ENCODE results near the gene NXPE3.
A peak's percentile ranks its signal among the peaks of the same experiment; 100 is the strongest.

Gene NXPE3

GRCh38 chr3:101802179-101802578 is 23.2 kb downstream of the NXPE3 start:
- no peak for DNase-seq (ENCODE audit: low read depth in 3 of 3, low spot score in 1 of 3)

GRCh38 chr3:101803173-101803782 is 24.3 kb downstream of the NXPE3 start:
- peak in 1 of 3 donors; percentile 13 for DNase-seq (ENCODE audit: low read depth in 3 of 3, low spot score in 1 of 3)

- DNase-seq (ENCODE audit: low read depth in 3 of 3, low spot score in 1 of 3), result no peak
Measured at GRCh38 chr3:101803939-101804338, 24.9 kb downstream of the NXPE3 start.

GRCh38 chr3:101806491-101806890 is 27.5 kb downstream of the NXPE3 start:
- DNase-seq (ENCODE audit: low read depth in 3 of 3, low spot score in 1 of 3), result no peak

- DNase-seq (ENCODE audit: low read depth in 3 of 3, low spot score in 1 of 3), result no peak
Measured at GRCh38 chr3:101807888-101808287, 28.9 kb downstream of the NXPE3 start.

- peak in 1 of 3 donors; percentile 9 for DNase-seq (ENCODE audit: low read depth in 3 of 3, low spot score in 1 of 3)
Measured at GRCh38 chr3:101809178-101810021, 30.4 kb downstream of the NXPE3 start.

- DNase-seq (ENCODE audit: low read depth in 3 of 3, low spot score in 1 of 3), result no peak
Measured at GRCh38 chr3:101810022-101810418, 31.0 kb downstream of the NXPE3 start.

GRCh38 chr3:101811875-101812274 is 32.9 kb downstream of the NXPE3 start:
- DNase-seq (ENCODE audit: low read depth in 3 of 3, low spot score in 1 of 3), result no peak

- no peak for DNase-seq (ENCODE audit: low read depth in 3 of 3, low spot score in 1 of 3)
Measured at GRCh38 chr3:101812895-101813294, 33.9 kb downstream of the NXPE3 start.

GRCh38 chr3:101813817-101814440 is 34.9 kb downstream of the NXPE3 start:
- DNase-seq (ENCODE audit: low read depth in 3 of 3, low spot score in 1 of 3), result no peak

GRCh38 chr3:101814835-101815234 is 35.8 kb downstream of the NXPE3 start:
- no peak for DNase-seq (ENCODE audit: low read depth in 3 of 3, low spot score in 1 of 3)

- DNase-seq (ENCODE audit: low read depth in 3 of 3, low spot score in 1 of 3), result no peak
Measured at GRCh38 chr3:101816215-101817149, 37.5 kb downstream of the NXPE3 start.

- no peak for DNase-seq (ENCODE audit: low read depth in 3 of 3, low spot score in 1 of 3)
Measured at GRCh38 chr3:101817992-101818391, 39.0 kb downstream of the NXPE3 start.

- no peak for DNase-seq (ENCODE audit: low read depth in 3 of 3, low spot score in 1 of 3)
Measured at GRCh38 chr3:101819649-101820206, 40.7 kb downstream of the NXPE3 start.

- DNase-seq (ENCODE audit: low read depth in 3 of 3, low spot score in 1 of 3), result no peak
Measured at GRCh38 chr3:101821503-101821902, 42.5 kb downstream of the NXPE3 start.

GRCh38 chr3:101823525-101823924 is 44.5 kb downstream of the NXPE3 start:
- no peak for DNase-seq (ENCODE audit: low read depth in 3 of 3, low spot score in 1 of 3)

- no peak for DNase-seq (ENCODE audit: low read depth in 3 of 3, low spot score in 1 of 3)
Measured at GRCh38 chr3:101824702-101825101, 45.7 kb downstream of the NXPE3 start.

- DNase-seq (ENCODE audit: low read depth in 3 of 3, low spot score in 1 of 3), result no peak
Measured at GRCh38 chr3:101825904-101826445, 47.0 kb downstream of the NXPE3 start.

GRCh38 chr3:101827211-101828174 is 48.5 kb downstream of the NXPE3 start:
- DNase-seq (ENCODE audit: low read depth in 3 of 3, low spot score in 1 of 3), result peak; percentile 43 to 65 (median 53)
